Activated T-helper 9 cell treated with anti-CD3 and anti-CD28 coated beads, Interleukin-2, amount 50 U/mL, for 16 hours (primary cell): Measurements from ENCODE around the gene ARID3C.
"Not testable (repeated sequence)": the region's sequence is repeated elsewhere in the genome, so short reads cannot be mapped to it uniquely, and the experiment has no call there.

Source experiments
- DNase-seq: peaks from one replicate; pipeline ENCODE4 v3.0.0-alpha.2; 2020; ENCODE audit warnings: low read depth

Gene ARID3C

DNA sequence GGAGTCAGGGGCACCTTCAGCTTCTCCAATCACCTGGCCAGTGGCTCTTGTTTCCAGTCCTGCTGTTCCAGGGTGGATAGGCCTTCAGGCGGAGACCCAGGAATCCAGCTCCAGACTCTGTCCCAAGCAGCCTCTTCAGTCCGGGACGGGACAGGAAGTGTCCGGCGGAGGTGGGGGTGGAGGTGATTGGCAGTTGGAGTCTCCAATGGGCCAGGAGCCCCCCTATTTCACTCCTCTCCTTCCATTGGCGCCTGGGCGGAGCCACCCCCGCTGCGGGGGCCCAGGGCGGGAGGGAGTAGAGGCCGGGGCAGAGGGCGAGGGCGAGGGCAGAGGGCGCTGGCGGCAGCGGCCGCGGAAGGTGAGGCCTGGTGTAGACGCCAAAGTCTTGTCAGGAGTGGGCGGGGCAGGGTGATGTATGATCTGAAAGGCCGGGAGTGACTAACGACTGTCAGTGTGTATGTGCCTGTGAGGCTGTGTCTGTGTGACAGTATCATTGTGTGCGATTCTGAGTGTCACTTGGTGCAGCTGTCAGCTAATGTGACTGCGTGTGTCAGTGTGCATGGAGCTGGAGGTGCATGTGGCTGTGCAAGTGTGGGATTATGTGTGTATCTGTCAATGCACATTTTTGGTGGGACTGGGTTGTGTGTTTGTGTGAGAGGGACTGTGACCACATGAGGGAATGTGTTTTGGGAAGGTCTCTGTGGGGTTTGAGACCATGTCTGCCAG is 23.2 kb upstream of the ARID3C start, which contains the start of gene IL11RA:
Gene IL11RA (plus strand): TSS at position 310 of the 726 bp plus-strand sequence. CDS start 3,033 bp downstream, outside the sequence.
- DNase-seq = peak; percentile 23

DNA sequence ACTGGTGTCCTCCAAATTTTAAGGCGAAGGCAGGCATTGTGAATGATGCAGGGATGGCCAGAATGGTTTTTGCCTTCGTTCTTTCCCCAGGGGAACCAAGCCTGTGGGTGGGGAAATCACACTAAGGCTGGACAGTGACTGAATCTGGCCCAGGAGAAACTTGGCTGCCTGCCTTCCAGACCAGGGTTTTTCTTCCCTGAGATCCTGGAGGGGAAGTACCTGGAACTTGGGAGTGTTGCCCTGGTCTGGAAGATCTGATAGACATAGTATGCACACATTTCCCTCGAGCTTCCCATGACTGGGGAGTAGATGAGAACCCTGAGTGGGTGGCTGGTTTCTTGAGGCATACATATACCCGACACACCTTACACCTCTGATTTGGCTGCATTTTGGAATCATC is 22.5 kb upstream of the ARID3C start:
- no peak for DNase-seq

DNA sequence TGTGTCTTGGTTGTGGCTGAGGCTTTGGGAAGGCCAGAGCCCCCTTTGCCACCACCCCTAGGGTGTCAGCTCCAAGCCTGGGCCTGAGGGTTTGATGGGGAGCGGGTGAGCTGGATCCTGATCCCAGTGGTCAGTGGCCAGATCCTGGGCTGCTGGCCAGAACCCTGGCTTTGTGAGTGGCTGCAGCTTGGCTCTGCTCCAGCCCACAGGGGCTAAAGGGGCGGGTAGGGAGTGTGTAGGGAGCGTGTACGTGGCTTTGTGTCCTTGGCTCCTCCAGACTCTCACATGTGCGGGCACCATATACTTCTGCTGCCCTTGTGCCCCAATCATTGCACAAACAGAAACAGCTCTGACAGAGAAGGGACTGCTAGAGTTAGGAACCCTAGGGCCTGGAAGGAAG is 21.9 kb upstream of the ARID3C start:
- DNase-seq = no peak

DNA sequence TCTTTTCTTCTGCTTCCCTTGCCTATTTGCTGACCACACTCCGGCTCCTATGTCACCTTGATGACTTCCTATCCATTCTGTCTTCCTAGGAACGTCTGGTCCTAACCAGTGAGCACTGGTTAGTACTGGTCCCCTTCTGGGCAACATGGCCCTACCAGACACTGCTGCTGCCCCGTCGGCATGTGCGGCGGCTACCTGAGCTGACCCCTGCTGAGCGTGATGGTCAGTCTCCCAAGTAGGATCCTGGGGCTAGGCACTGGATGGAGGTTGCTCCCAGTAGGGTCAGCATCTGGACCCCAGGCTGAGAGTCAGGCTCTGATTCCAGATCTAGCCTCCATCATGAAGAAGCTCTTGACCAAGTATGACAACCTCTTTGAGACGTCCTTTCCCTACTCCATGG is 19.8 kb upstream of the ARID3C start:
- DNase-seq = no peak

DNA sequence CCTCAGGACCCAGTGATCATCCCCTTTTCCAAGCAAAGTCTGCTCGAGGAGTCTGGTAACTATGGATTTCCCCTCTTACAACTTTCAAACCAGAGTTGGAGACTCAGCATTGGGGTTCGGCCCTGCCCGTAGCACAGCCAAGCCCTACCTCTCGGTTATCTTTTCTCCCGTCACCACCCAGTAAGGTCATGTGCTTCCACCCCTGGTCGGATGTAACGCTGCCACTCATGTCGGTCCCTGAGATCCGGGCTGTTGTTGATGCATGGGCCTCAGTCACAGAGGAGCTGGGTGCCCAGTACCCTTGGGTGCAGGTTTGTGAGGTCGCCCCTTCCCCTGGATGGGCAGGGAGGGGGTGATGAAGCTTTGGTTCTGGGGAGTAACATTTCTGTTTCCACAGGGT is 18.8 kb upstream of the ARID3C start:
- no peak for DNase-seq

DNA sequence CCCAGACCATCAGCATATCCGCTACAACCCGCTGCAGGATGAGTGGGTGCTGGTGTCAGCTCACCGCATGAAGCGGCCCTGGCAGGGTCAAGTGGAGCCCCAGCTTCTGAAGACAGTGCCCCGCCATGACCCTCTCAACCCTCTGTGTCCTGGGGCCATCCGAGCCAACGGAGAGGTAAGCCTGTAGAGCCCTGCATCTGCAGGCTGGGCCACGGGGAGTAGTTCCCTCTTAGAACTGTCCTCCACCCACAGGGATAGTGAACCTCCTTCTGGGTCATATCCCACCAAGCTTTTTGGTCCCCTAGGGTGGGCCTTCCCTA is 18.2 kb upstream of the ARID3C start:
- DNase-seq = no peak

DNA sequence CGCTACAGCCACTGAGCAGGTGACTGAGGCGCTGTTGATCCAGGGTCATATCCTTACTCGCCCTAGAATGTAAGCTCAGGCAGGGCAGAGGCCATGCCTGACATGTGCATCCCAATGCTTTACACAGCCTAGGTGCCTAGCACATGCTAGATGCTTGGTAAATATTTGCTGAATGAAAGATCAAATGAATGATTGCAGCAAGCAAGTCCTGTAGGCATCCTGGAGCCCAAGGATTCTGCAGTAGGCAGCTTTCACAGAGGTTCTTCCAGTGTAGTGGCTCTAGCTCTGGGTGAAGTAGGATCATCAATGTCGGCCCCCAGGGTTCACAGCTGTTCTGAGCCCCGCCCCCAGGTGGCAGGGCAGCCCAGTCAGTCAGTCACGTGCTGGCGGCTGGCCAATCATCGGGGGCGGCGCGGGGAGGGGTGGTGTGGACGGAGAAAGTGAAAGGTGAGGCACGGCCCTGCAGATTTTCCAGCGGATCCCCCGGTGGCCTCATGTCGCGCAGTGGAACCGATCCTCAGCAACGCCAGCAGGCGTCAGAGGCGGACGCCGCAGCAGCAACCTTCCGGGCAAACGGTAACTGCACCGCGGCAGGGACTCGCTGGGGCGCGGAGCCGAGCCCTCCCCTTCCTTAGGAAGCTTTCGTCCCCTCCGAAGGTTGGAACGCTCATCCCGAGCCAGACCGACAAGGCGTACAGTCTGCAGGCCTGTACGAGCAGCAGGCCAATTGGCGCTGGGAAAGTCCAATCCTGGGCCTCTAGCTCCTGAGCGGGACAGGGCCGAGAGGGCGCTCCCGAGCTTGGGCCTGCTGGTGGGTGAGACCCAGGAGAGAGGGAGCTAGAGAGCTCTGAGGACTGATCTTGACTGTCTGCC is 17.6 kb upstream of the ARID3C start, which contains the start of gene GALT:
Gene GALT (plus strand): TSS at position 465 of the 873 bp plus-strand sequence. CDS start 30 bp downstream, at position 495.
- peak; percentile 95 for DNase-seq

DNA sequence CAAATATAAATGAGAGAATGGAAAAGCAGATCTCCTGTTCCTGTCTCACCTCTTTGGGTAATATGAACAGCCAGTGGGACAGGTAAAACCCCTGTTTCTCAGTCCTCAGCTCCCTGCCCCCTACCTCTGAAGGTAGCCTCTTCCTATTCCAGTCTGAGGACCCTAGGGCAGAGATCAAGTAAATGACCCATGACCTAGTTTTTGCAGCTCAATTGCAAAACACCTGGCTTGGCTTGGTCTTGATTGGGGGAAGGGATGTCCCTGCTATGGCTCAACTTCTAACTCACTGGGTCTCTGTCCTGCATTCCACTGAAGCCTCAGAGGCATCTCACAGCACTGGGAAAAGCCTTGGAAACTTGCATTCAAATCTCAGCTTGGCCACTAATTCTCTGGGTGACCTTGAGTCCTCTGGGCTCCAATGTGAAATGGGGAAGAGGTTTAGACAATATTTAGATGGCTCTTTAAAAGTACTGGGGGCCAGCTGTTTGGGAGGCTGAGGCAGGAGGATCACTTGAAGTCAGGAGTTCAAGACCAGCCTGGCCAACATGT is 16.0 kb upstream of the ARID3C start:
- no peak for DNase-seq

DNA sequence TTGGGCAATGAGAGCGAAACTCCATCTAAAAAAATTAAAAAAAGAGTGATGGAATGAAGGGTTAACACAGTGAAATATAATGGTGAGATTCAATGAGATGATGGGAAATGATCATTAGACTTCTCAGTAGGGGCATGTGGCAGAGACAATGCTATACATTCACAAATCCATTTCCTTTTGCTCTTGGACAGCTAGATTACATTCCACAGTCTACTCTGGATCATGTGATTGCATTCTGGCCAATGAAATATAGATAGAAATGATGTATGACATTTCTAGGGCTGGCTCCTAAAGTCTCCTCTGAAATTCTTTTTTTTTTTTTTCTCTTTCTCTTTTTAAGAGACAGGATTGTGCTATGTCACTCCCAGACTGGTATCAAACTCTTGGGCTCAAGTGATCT is 13.8 kb upstream of the ARID3C start:
- no peak for DNase-seq

DNA sequence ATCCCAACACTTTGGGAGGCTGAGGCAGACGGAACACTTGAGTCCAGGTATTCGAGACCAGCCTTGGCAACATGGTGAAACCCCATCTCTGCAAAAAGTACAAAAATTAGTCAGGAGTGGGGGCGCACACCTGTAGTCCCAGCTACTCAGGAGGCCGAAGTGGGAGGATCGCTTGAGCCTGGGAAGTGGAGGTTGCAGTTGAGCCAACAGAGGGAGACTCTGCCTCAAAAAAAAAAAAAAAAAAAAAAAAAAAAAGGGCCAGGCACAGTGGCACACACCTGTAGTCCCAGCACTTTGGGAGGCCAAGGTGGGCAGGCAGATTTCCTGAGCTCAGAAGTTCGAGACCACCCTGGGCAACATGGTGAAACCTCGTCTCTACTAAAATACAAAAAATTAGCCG is 10.5 kb upstream of the ARID3C start:
- not testable (repeated sequence) for DNase-seq

DNA sequence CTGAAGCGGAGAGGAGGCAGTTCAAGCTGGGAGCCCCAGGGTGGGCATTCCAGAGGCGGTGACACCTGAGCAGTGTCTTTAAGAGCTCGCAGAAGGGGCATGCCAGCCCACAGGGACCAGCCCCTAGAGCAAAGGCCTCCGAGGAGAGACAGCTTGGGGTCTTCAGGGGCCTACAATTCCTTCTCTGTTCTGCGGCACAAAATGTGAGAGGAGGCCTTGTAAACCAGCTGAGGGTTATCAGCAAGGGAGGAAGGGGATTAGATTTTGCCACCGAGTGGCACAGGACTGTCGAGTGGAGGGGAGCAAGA is 9.2 kb upstream of the ARID3C start:
- DNase-seq = no peak

DNA sequence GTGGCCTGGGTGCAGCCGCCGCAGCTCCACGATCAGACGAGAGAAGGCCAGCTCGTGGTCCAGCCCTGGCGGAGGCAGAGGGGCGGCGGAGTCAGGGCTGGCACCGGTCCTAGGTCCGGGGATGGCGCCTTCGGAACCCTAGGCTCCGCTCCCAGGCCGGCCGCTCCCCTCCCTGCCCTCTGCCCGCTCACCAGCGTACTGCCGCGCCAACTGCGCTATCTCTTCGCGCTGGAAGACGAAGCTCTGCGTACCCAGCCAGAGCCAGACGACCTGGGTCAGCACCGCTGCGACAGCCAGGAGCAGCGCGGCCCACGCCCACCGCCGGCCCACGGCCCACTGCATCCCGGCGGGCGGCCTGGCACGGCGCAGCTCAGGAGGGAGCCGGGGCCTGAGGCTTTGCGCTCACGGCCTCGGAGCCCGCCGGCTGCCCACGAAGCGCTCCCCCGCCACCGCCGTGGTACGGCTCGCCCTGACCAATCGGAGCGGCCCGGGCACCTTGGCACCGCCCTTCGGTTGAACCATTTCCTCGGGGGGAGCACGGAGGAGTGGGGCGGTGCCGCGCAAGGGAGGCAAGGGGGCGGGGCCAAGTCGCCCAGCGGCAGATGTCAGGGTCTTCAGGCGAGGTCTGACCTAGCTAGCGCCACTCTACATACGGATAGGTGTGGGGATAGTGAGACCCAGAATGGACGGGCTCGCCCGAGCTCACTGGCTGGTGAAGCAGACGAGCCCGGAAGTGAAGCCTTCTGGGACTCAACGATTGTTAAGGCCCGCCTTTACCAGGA is 8.7 kb upstream of the ARID3C start, which contains the start of gene SIGMAR1:
Gene SIGMAR1 (minus strand): TSS at position 432 of the 782 bp plus-strand sequence. CDS start 90 bp downstream, at position 342.
- DNase-seq = peak; percentile 89

DNA sequence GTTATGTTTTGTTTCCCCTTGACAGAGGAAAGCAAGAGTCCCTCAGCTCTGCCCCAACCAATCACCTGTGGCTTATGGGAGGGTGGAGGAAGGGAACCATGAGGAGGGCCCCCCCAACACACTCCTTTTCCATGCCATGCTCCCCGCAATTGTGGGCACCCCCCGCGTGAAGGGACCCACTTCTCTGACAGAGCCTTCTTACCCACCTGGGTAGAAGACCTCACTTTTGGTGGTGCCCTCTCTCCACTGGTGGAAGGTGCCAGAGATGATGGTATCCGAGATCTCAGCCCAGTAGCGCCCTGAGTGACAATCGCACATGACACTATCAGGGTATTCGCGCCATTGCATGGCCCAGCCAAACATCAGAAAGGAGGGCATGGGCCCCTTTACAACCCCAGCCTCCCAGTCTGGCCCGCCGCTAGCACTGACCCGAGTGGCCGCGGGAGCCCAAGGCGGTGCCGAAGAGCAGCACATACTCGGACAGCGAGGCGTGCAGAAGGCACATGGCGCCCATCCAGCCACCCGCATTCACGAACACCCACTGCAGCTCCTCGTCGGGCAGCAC is 8.0 kb upstream of the ARID3C start:
- DNase-seq = no peak

DNA sequence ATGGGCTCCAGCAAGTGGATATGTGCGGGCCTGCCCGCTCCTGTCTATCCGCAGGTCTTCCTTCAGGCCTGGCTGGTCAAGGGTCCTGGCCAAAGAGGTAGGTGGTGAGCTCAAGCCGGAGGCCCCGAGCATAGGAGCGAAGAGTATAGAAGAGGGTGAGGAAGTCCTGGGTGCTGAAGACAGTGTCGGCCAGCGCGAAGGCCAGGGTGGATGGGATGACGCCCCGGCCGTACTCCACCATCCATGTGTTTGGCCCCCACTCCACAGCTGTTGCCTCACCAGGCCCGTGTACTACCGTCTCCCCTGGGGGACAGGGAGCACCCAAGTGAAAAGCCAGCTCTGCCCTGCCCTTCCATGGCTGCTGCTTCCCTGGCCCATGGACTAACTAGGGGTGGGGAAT is 6.7 kb upstream of the ARID3C start:
- no peak for DNase-seq

DNA sequence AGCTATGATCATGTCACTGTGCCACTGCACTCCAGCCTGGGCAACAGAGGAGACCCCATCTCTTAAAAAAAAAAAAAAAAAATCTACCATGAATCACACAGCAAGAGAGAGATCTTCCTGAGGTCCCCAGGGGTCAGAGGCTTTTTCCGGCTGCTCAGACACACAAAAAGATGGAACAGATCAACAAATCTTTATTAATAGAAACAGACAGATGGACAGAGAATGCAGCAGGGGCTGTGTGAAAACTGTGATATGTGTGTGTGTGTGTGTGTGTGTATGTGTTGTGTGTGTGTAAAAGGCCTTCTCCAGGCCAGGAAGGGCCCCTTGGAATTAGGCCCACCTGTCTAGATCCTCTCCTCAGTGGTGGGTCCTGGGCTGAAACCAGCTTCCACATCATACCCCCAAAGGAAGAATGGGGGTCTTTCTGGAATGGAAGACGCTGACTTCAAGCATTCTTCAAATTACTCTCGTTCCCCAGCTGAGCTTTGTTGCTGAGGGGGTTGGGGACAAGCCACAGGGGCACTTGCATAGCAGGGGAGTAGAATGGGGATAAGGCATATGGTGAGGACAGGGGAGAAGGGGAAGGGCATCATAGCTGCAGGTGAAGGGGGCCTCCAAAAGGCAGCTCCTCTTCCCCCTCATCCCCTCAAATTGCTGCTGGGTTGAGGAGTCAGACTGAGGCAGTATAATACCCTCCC is 5.8 kb upstream of the ARID3C start:
- no peak for DNase-seq

DNA sequence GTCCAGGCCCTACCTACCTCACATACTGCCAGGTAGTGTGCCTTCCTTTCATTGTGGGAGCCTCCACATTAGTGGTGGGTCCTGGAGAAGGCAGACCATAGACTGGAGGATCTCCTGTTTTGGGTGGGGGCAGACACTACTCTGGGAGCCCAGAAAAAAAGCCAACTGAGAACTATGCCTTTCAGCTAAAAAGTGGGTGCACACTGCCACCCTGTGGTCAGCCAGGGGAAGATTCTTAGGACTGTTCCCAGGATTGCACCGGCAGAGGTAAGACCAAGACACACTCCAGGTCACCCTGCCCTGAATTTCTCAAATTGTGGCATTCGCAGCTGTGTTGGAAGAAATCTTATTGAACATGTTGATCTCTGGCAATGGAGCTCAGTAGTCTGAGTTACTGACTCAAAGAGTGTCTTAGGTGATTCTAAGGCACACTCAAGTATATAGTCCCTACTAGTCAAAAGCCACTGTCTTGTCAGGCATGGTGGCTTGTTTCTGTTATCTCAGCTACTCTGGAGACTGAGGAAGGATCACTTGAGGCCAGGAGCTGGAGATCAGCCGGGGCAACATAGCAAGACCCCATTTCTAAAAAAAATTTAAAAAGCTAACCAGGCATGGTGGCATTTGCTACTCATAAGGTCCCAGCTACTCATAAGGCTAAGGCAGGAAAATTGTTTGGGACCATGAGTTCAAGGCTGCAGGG is 5.1 kb upstream of the ARID3C start:
- peak; percentile 60 for DNase-seq

DNA sequence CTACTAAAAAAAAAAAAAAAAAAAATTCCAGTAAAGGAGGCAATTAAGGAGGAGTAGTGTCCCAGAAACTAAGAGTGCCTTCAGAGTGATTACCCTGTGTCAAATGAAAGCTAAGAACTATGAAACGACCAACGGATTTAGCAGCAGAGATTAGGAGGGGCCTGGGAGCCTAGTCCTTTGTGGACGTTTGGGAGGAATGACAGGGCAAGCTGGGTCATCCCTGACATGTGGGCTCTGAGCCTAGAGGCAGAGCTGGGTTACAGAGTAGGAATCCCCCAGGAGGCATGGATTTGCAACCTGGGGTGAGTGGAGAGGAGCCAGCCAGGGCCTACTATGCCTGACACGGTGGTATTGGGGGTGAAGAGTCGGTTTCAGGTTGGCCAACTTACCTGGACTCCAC is 4.3 kb upstream of the ARID3C start:
- no peak for DNase-seq

DNA sequence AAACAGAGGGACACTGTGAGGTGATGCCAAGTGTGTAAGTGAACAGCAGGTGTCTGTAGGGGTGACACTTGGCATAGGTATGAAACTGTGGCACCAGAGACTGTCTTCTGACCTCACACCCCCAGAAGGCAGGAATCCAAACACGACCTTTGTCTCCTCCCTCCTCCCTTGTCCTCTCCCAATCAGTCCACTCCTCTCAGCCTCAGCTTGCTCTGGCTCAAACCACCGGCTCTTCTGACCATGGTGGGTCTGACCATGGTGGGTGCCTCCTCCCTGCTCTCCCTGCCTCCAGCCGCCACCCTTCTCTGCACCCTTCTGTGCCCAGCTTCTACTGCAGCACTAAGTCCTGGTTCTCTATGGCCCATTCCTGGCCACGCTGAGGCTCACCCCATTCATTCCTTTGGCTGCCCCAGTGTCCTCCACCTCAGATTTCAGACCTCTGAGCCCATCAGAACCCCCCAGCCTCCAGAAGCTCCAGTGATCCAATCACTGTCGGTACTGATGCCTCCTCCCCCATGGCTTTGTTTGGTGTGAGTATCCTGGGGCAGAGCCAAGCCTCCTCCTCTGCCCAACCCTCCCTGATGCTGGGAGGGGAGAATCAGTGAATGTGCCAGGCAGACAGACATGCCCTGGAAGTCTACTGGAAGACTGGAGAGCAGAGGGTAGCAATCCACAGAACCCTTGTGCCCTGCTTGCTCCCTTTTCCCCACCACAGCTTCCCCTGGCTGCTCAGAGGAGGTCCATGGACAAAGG is 1.7 kb upstream of the ARID3C start:
- DNase-seq = no peak

DNA sequence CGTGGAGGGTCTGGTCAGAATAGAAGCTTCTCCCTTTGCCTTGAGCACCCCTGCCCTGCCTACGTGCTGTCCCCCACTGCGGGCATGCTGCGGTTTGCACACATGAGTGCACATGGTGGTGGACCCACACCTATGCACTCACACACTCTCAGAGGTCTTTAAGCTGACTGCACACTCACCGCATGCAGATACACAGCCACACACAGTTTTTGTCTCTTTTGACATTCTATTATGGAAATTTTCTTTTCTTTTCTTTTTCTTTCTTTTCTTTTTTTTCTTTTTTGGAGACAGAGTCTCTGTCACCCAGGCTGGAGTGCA is 584 bp upstream of the ARID3C start:
- no peak for DNase-seq
